Measurements from ENCODE around the gene AVPR1B.

DNA sequence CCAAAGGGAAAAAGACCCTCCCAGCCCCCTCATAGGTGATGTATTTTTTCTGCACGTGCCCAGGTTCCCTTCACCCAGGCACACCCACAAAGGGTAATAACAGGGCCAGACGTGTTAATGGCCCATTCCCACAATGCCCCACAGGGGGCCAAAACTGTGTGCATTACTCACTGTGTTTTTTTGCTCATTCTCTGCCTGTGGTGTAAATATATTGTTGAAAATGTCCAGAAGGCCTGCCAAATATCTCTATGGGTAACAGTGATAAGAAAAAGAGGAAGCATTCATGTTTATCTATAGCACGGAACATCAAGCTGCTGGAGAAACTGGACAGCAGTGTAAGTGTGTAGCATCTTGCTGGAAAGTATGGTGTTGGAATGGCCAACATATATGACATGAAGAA, 42.3 kb downstream of the AVPR1B start:
- TF ChIP-seq, protein P1, sequence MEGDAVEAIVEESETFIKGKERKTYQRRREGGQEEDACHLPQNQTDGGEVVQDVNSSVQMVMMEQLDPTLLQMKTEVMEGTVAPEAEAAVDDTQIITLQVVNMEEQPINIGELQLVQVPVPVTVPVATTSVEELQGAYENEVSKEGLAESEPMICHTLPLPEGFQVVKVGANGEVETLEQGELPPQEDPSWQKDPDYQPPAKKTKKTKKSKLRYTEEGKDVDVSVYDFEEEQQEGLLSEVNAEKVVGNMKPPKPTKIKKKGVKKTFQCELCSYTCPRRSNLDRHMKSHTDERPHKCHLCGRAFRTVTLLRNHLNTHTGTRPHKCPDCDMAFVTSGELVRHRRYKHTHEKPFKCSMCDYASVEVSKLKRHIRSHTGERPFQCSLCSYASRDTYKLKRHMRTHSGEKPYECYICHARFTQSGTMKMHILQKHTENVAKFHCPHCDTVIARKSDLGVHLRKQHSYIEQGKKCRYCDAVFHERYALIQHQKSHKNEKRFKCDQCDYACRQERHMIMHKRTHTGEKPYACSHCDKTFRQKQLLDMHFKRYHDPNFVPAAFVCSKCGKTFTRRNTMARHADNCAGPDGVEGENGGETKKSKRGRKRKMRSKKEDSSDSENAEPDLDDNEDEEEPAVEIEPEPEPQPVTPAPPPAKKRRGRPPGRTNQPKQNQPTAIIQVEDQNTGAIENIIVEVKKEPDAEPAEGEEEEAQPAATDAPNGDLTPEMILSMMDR (conservative IDR thresholded peaks at IDR 0.05; ENCODE audit: low read depth, low read length) = no peak
- TF ChIP-seq EZH2 (IDR thresholded peaks at IDR 0.05; ENCODE audit: low read length, unreplicated experiment) = no peak

Data from PC-3 (cell line).